GM23338 (cell line): ENCODE measurements around the gene PROKR1. TPM values are rescaled to one million over a fixed set of nuclear protein-coding genes. Genes with fewer than 3 reads are reported as not detected.

Source experiments
- ATAC-seq: fragments of 200-7000 bp; cut with Tn5 transposase; 3 replicates; pipeline ENCODE4 v1.9.1; 2020
- DNase-seq: peaks from one replicate; pipeline ENCODE4 v3.0.0-alpha.2; 2015; ENCODE audit warnings: low spot score
- H2AFZ ChIP-seq: fragments of 200-600 bp; sonication (generic); 2 replicates; pipeline ENCODE4 v1.8.0; 2016; ENCODE audit warnings: antibody characterized with exemption, mild to moderate bottlenecking, moderate library complexity
- H3F3A ChIP-seq: fragments of 200-600 bp; sonication (generic); replicated peaks from 2 replicates; pipeline ENCODE4 v1.8.0; 2017; ENCODE audit warnings: antibody characterized with exemption, mixed run types, low read depth
- H3K27ac ChIP-seq: fragments of 200-600 bp; sonication (generic); 2 replicates; pipeline ENCODE4 v1.6.1; 2016; ENCODE audit warnings: low read depth
- H3K27me3 ChIP-seq: fragments of 200-600 bp; sonication (generic); 2 replicates; pipeline ENCODE4 v1.8.0; 2016; ENCODE audit warnings: mild to moderate bottlenecking, mixed run types, moderate library complexity; ENCODE audit not compliant: insufficient read depth
- H3K36me3 ChIP-seq: fragments of 200-600 bp; sonication (generic); 2 replicates; pipeline ENCODE4 v1.8.0; 2016; ENCODE audit warnings: mild to moderate bottlenecking; ENCODE audit not compliant: insufficient read depth
- H3K4me1 ChIP-seq: fragments of 200-600 bp; sonication (generic); 2 replicates; pipeline ENCODE4 v1.8.0; 2016; ENCODE audit warnings: mild to moderate bottlenecking, moderate library complexity; ENCODE audit not compliant: insufficient read depth
- H3K4me2 ChIP-seq: fragments of 200-600 bp; sonication (generic); 2 replicates; pipeline ENCODE4 v1.7.1; 2017; ENCODE audit warnings: mixed run types
- H3K4me3 ChIP-seq: fragments of 200-600 bp; sonication (generic); 2 replicates; pipeline ENCODE4 v1.6.1; 2016; ENCODE audit warnings: mixed run types
- H3K79me2 ChIP-seq: fragments of 200-600 bp; sonication (generic); replicated peaks from 2 replicates; pipeline ENCODE4 v1.8.0; 2017; ENCODE audit warnings: mild to moderate bottlenecking; ENCODE audit not compliant: insufficient read depth
- H3K9me2 ChIP-seq: fragments of 200-600 bp; sonication (generic); 2 replicates; pipeline ENCODE4 v1.8.0; 2017; ENCODE audit not compliant: insufficient read depth
- H4K20me1 ChIP-seq: fragments of 200-600 bp; sonication (generic); replicated peaks from 2 replicates; pipeline ENCODE4 v1.8.0; 2017; ENCODE audit warnings: mild to moderate bottlenecking; ENCODE audit not compliant: insufficient read depth
- H3K27ac Mint-ChIP-seq: 2 replicates; pipeline ENCODE4 v1.8.0; 2020; ENCODE audit warnings: inconsistent platforms, mild to moderate bottlenecking, moderate library complexity, mixed read lengths
- H3K27me3 Mint-ChIP-seq: 3 replicates; pipeline ENCODE4 v1.8.0; 2022; ENCODE audit warnings: low read depth, mild to moderate bottlenecking, moderate library complexity, mixed read lengths, inconsistent platforms; ENCODE audit not compliant: insufficient read depth, poor library complexity
- H3K36me3 Mint-ChIP-seq: 3 replicates; pipeline ENCODE4 v1.8.0; 2021; ENCODE audit warnings: low read depth, mild to moderate bottlenecking, inconsistent platforms, moderate library complexity, mixed read lengths
- H3K4me1 Mint-ChIP-seq: 3 replicates; pipeline ENCODE4 v1.8.0; 2020; ENCODE audit warnings: mild to moderate bottlenecking, inconsistent platforms, mixed read lengths
- H3K4me3 Mint-ChIP-seq: 3 replicates; pipeline ENCODE4 v1.8.0; 2021; ENCODE audit warnings: moderate library complexity, mild to moderate bottlenecking, inconsistent platforms, mixed read lengths
- H3K9me3 Mint-ChIP-seq: 3 replicates; pipeline ENCODE4 v1.8.0; 2020; ENCODE audit warnings: moderate library complexity, mild to moderate bottlenecking, inconsistent platforms, mixed read lengths
- CREB1 ChIP-seq: fragments of 250-450 bp; sonication (Bioruptor Pico); IDR thresholded peaks from 2 replicates; pipeline ENCODE4 v1.5.0; 2020; ENCODE audit warnings: low read depth, mild to moderate bottlenecking, moderate library complexity
- EZH2phosphoT487 ChIP-seq: fragments of 200-600 bp; sonication (generic); IDR thresholded peaks from one replicate; pipeline ENCODE4 v1.8.1; 2018; ENCODE audit warnings: antibody characterized with exemption; ENCODE audit not compliant: unreplicated experiment
- JUNB ChIP-seq: IDR thresholded peaks from one replicate; pipeline ENCODE4 v1.6.1; 2016; ENCODE audit warnings: antibody characterized with exemption; ENCODE audit not compliant: unreplicated experiment
- NANOG ChIP-seq: IDR thresholded peaks from 2 replicates; pipeline ENCODE4 v1.6.1; 2016; ENCODE audit warnings: antibody characterized with exemption, borderline replicate concordance
- POLR2AphosphoS5 ChIP-seq: IDR thresholded peaks from 2 replicates; pipeline ENCODE4 v1.6.1; 2016; ENCODE audit warnings: antibody characterized with exemption, low read depth
- STAT1 ChIP-seq: IDR thresholded peaks from one replicate; pipeline ENCODE4 v1.6.1; 2016; ENCODE audit warnings: antibody characterized with exemption; ENCODE audit not compliant: unreplicated experiment
- ZNF114 ChIP-seq: fragments of 250-450 bp; sonication (Bioruptor Pico); IDR thresholded peaks from 2 replicates; pipeline ENCODE4 v1.5.0; 2020; ENCODE audit warnings: mild to moderate bottlenecking, moderate library complexity
- long read RNA-seq: library from polyadenylated mRNA; unstranded; transcript quantifications from one replicate; pipeline ENCODE4 v2.0.0, GENCODE V29; 2020; ENCODE audit not compliant: unreplicated experiment
- polyA plus RNA-seq: library from polyadenylated mRNA; unstranded; fragments of >200 nt; fragmentation: Nextera tagmentation; extraction: Ambion mirVana; gene quantifications from 2 replicates; pipeline ENCODE4 v1.2.1, GENCODE V29; 2016
- total RNA-seq: library from RNA; depleted of rRNA; stranded (reverse); fragments of >200 nt; shearing (Covaris generic); gene quantifications from 2 replicates; pipeline ENCODE4 v1.2.3, GENCODE V29; 2014; rRNA removed
- TF ChIP-seq, protein P1 (sequence below): IDR thresholded peaks from one replicate; pipeline ENCODE4 v1.6.1; 2018; ENCODE audit warnings: antibody characterized with exemption; ENCODE audit not compliant: unreplicated experiment
- TF ChIP-seq, protein P2 (sequence below), 2 experiments: fragments of 200-600 bp in 1 of 2; sonication (generic) in 1 of 2; conservative IDR thresholded peaks; 2 replicates each; pipeline versions ENCODE4 v1.5.1 to v1.6.1; 2016 to 2017; ENCODE audit warnings: antibody characterized with exemption in 2 of 2, low read depth in 2 of 2, mild to moderate bottlenecking in 2 of 2, moderate library complexity in 1 of 2
- TF ChIP-seq, protein P3 (sequence below): IDR thresholded peaks from 2 replicates; pipeline ENCODE4 v1.6.1; 2016; ENCODE audit warnings: antibody characterized with exemption

The PROKR1 gene
- 5.2 and 5.3 TPM in 2 replicates for total RNA-seq
- polyA plus RNA-seq, result 0.61 and 1.1 TPM in 2 replicates
- long read RNA-seq, result 0 reads

DNA sequence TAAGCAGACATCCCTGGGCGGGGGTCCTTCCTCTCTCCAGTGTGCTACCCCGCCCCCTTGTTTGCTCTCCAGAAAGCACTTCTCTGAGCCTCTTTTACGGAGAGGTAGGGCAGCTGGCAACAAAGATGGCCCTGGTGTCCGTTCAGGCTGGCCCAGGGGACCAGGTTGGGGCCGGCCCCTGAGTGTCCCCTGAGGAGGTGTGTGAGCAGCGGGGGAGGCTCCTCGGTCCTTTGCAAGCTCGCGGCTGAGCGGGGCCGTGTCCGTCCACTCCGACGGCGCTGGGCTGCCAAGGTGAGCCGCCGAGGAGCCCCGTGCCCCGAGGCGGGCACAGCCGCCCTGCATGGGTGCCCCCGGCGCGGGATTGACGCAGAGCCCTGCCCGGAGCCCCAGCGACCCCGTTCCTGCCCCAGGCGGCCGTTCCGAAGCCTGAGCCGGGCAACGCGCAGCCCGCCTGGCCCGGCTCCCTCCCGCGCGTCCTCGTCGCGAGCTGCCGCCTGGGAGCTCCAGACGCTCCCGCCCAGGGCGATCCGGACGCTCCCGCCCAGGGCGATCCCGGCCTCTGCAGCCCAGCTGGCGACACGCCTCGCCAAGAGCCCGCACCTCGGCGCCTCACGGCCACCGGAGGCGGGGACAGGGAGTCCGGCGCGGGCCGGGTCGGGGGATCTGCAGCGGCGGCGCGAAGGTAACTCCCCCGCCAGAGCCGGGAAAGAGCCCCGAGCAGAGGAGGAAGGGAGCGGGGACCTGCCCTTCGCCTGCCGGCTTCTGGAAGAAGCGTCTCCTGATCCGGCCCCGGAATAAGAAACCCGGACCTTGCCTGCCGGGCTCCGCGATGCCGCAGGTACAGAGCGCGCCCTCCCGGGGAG is at the start of gene PROKR1:
Gene PROKR1, plus strand, starts transcription at position 569 of the 863 bp plus-strand sequence. CDS start 2,243 bp downstream, outside the sequence.
- H3K9me2 ChIP-seq, result no peaks in the 10 kb centered on the region; the same call in 1 of the 2 replicates
- H3K27ac ChIP-seq, result no peak within 1 kb of the TSS
- H3K4me2 ChIP-seq, result peak within 1 kb of the TSS; percentile 80

GRCh38 chr2:68594041-68594440 is 49.3 kb upstream of the PROKR1 start:
- Histone ChIP-seq H3K79me2 (no peaks in the 10 kb centered on the region), H3F3A (no peaks in the 10 kb centered on the region), H3K27me3 (no peaks in the 10 kb centered on the region), H2AFZ (no peak overlapping the region), H3K4me1 (no peaks in the 10 kb centered on the region), H3K9me2 (no peaks in the 10 kb centered on the region), H3K27ac (no peak overlapping the region), H3K4me3 (no peak overlapping the region), H3K36me3 (no peaks in the 10 kb centered on the region), H4K20me1 (no peaks in the 10 kb centered on the region), H3K4me2 (no peak overlapping the region)
- Mint-ChIP-seq H3K27ac (no peak overlapping the region), H3K4me1 (no peaks in the 10 kb centered on the region), H3K36me3 (0 out of 3 replicates have a peak, but pooled peaks cover 2% of the 10 kb centered on the region), H3K27me3 (no peaks in the 10 kb centered on the region), H3K9me3 (peaks cover under 1% of the 10 kb centered on the region; the same call in 1 of the 3 replicates), H3K4me3 (no peak overlapping the region)
- ATAC-seq, result no peak
- TF ChIP-seq CREB1 (CRISPR knock-in tag) (no peak), JUNB (no peak), ZNF114 (no peak), STAT1 (no peak), EZH2phosphoT487 (no peak)
- TF ChIP-seq, protein P1, sequence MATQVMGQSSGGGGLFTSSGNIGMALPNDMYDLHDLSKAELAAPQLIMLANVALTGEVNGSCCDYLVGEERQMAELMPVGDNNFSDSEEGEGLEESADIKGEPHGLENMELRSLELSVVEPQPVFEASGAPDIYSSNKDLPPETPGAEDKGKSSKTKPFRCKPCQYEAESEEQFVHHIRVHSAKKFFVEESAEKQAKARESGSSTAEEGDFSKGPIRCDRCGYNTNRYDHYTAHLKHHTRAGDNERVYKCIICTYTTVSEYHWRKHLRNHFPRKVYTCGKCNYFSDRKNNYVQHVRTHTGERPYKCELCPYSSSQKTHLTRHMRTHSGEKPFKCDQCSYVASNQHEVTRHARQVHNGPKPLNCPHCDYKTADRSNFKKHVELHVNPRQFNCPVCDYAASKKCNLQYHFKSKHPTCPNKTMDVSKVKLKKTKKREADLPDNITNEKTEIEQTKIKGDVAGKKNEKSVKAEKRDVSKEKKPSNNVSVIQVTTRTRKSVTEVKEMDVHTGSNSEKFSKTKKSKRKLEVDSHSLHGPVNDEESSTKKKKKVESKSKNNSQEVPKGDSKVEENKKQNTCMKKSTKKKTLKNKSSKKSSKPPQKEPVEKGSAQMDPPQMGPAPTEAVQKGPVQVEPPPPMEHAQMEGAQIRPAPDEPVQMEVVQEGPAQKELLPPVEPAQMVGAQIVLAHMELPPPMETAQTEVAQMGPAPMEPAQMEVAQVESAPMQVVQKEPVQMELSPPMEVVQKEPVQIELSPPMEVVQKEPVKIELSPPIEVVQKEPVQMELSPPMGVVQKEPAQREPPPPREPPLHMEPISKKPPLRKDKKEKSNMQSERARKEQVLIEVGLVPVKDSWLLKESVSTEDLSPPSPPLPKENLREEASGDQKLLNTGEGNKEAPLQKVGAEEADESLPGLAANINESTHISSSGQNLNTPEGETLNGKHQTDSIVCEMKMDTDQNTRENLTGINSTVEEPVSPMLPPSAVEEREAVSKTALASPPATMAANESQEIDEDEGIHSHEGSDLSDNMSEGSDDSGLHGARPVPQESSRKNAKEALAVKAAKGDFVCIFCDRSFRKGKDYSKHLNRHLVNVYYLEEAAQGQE, result no peak
- no peak for DNase-seq

More for the DNA sequence above, at the start of gene PROKR1:
- DNase-seq, result peak; percentile 83
- Mint-ChIP-seq H3K4me3 (peak within 1 kb of the TSS; percentile 85), H3K36me3 (peaks cover 9% of the 10 kb centered on the region; the same call in 2 of the 3 replicates), H3K9me3 (peaks cover 15% of the 10 kb centered on the region; the same call in 1 of the 3 replicates), H3K4me1 (peaks cover 11% of the 10 kb centered on the region), H3K27me3 (peaks cover 26% of the 10 kb centered on the region), H3K27ac (no peak within 1 kb of the TSS)
- Histone ChIP-seq H3K4me3 (peak within 1 kb of the TSS; percentile 94), H3K36me3 (no peaks in the 10 kb centered on the region), H3K27me3 (peaks cover 34% of the 10 kb centered on the region), H4K20me1 (no peaks in the 10 kb centered on the region), H3F3A (no peaks in the 10 kb centered on the region), H3K4me1 (peaks cover 6% of the 10 kb centered on the region), H3K79me2 (no peaks in the 10 kb centered on the region), H2AFZ (peak within 1 kb of the TSS; percentile 99)
- TF ChIP-seq POLR2AphosphoS5 (peak; percentile 50), EZH2phosphoT487 (no peak), NANOG (no peak)
- TF ChIP-seq, protein P2, sequence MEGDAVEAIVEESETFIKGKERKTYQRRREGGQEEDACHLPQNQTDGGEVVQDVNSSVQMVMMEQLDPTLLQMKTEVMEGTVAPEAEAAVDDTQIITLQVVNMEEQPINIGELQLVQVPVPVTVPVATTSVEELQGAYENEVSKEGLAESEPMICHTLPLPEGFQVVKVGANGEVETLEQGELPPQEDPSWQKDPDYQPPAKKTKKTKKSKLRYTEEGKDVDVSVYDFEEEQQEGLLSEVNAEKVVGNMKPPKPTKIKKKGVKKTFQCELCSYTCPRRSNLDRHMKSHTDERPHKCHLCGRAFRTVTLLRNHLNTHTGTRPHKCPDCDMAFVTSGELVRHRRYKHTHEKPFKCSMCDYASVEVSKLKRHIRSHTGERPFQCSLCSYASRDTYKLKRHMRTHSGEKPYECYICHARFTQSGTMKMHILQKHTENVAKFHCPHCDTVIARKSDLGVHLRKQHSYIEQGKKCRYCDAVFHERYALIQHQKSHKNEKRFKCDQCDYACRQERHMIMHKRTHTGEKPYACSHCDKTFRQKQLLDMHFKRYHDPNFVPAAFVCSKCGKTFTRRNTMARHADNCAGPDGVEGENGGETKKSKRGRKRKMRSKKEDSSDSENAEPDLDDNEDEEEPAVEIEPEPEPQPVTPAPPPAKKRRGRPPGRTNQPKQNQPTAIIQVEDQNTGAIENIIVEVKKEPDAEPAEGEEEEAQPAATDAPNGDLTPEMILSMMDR (conservative IDR thresholded peaks at IDR 0.05; ENCODE audit: low read depth in 2 of 2), result 0 out of 4 replicates have a peak, but pooled peaks of 1 of the 2 experiments have one; percentile 3
- TF ChIP-seq, protein P3, sequence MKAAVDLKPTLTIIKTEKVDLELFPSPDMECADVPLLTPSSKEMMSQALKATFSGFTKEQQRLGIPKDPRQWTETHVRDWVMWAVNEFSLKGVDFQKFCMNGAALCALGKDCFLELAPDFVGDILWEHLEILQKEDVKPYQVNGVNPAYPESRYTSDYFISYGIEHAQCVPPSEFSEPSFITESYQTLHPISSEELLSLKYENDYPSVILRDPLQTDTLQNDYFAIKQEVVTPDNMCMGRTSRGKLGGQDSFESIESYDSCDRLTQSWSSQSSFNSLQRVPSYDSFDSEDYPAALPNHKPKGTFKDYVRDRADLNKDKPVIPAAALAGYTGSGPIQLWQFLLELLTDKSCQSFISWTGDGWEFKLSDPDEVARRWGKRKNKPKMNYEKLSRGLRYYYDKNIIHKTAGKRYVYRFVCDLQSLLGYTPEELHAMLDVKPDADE, result no peak
- ATAC-seq, result peak; percentile 86
